Ammon's horn (tissue), 1 donor: ENCODE data around the gene XYLT1.

Source experiments
- DNase-seq: peaks from one replicate; pipeline ENCODE4 v3.0.0-alpha.2; 2016; ENCODE audit warnings: low spot score

Gene XYLT1

GRCh38 chr16:17357307-17358062, 113.3 kb downstream of the XYLT1 start:
- no peak for DNase-seq

- no peak for DNase-seq
Observed at GRCh38 chr16:17356243-17356933, 114.4 kb downstream of the XYLT1 start.

- DNase-seq = no peak
Observed at GRCh38 chr16:17354685-17355084, 116.1 kb downstream of the XYLT1 start.

- no peak for DNase-seq
Observed at GRCh38 chr16:17354141-17354601, 116.6 kb downstream of the XYLT1 start.

- DNase-seq = no peak
Observed at GRCh38 chr16:17353561-17353960, 117.2 kb downstream of the XYLT1 start.

- no peak for DNase-seq
Observed at GRCh38 chr16:17351441-17352035, 119.2 kb downstream of the XYLT1 start.

- DNase-seq = no peak
Observed at GRCh38 chr16:17350207-17350606, 120.6 kb downstream of the XYLT1 start.

- DNase-seq = no peak
Observed at GRCh38 chr16:17348826-17349225, 121.9 kb downstream of the XYLT1 start.

- no peak for DNase-seq
Observed at GRCh38 chr16:17348042-17348783, 122.5 kb downstream of the XYLT1 start.

- no peak for DNase-seq
Observed at GRCh38 chr16:17347624-17348023, 123.1 kb downstream of the XYLT1 start.

GRCh38 chr16:17346621-17347569, 123.9 kb downstream of the XYLT1 start:
- no peak for DNase-seq

GRCh38 chr16:17345043-17345442, 125.7 kb downstream of the XYLT1 start:
- DNase-seq = no peak

- DNase-seq = no peak
Observed at GRCh38 chr16:17343728-17344127, 127.0 kb downstream of the XYLT1 start.

GRCh38 chr16:17343028-17343427, 127.7 kb downstream of the XYLT1 start:
- peak; percentile 48 for DNase-seq

- no peak for DNase-seq
Observed at GRCh38 chr16:17342031-17342430, 128.7 kb downstream of the XYLT1 start.

GRCh38 chr16:17340804-17341203, 130.0 kb downstream of the XYLT1 start:
- DNase-seq = no peak

- DNase-seq = peak; percentile 38
Observed at GRCh38 chr16:17339764-17340541, 130.8 kb downstream of the XYLT1 start.

- DNase-seq = no peak
Observed at GRCh38 chr16:17338244-17338643, 132.5 kb downstream of the XYLT1 start.

- no peak for DNase-seq
Observed at GRCh38 chr16:17336530-17336900, 134.2 kb downstream of the XYLT1 start.

- no peak for DNase-seq
Observed at GRCh38 chr16:17335826-17336529, 134.8 kb downstream of the XYLT1 start.
